Neural progenitor cell (in vitro differentiated cells): Measurements from ENCODE around the gene EPHA2.

Experiments used
- CTCF ChIP-seq: fragments of 200-600 bp; sonication (generic); IDR thresholded peaks from 2 replicates; pipeline ENCODE4 v1.5.1; 2017; ENCODE audit warnings: antibody characterized with exemption, mild to moderate bottlenecking
- EZH2 ChIP-seq: fragments of 200-600 bp; sonication (generic); IDR thresholded peaks from 2 replicates; pipeline ENCODE4 v1.6.1; 2017; ENCODE audit warnings: antibody characterized with exemption, mild to moderate bottlenecking, moderate library complexity
- EZH2phosphoT487 ChIP-seq: fragments of 200-600 bp; sonication (generic); IDR thresholded peaks from 2 replicates; pipeline ENCODE4 v1.6.1; 2017; ENCODE audit warnings: antibody characterized with exemption

GRCh38 chr1:16117936-16118335, 37.9 kb downstream of the EPHA2 start:
- no peak for TF ChIP-seq CTCF
- no peak for TF ChIP-seq EZH2phosphoT487
- no peak for TF ChIP-seq EZH2
